Uterus (tissue), 4 donors: ENCODE results near the gene DKK1. TPM values are rescaled to one million over a fixed set of nuclear protein-coding genes. Genes with fewer than 3 reads are reported as not detected.

Experiments
- DNase-seq, 2 donors: peaks; one replicate each; pipeline ENCODE4 v3.0.0-alpha.2; 2019 to 2020
- H3K27ac ChIP-seq, 2 donors: fragments of 200-600 bp; sonication (generic); 1 replicate in 1 of 2; 2 replicates in 1 of 2; pipeline ENCODE4 v1.5.1; 2016 to 2018
- H3K27me3 ChIP-seq, 2 donors: fragments of 200-600 bp; sonication (generic); one replicate each; pipeline ENCODE4 v1.5.1; 2018 to 2019; ENCODE audit warnings: control low read depth in 1 of 2
- H3K36me3 ChIP-seq, 2 donors: fragments of 200-600 bp; sonication (generic); one replicate each; pipeline ENCODE4 v1.5.1; 2019; ENCODE audit warnings: control low read depth in 1 of 2
- H3K4me1 ChIP-seq, 2 donors: fragments of 200-600 bp; sonication (generic); one replicate each; pipeline ENCODE4 v1.5.1; 2018 to 2019; ENCODE audit warnings: control low read depth in 1 of 2
- H3K4me3 ChIP-seq, 2 donors: fragments of 200-600 bp; sonication (generic); 1 replicate in 1 of 2; 2 replicates in 1 of 2; pipeline ENCODE4 v1.5.1; 2018 to 2019; ENCODE audit warnings: mild to moderate bottlenecking in 1 of 2
- H3K9me3 ChIP-seq, 2 donors: fragments of 200-600 bp; sonication (generic); one replicate each; pipeline ENCODE4 v1.5.1; 2019; ENCODE audit warnings: control low read depth in 1 of 2
- POLR2A ChIP-seq, 2 donors: fragments of 450-650 bp; IDR thresholded peaks; one replicate each; pipeline ENCODE4 v1.6.1; 2016; ENCODE audit warnings: antibody characterized with exemption in 2 of 2, mild to moderate bottlenecking in 1 of 2, moderate library complexity in 1 of 2
- intact Hi-C: fragments of 100-400 bp; cut with DNase I; formaldehyde crosslinking; loops from one replicate; pipeline ENCODE4 v1.15.1; 2023; ENCODE audit warnings: low total_unique reads
- total RNA-seq, 4 donors: library from RNA; depleted of rRNA in 3 of 4; stranded (reverse); fragments of >200 nt in 3 of 4; gene quantifications; one replicate each; pipeline versions ENCODE4 v1.1.0 to v1.2.4, GENCODE V29; 2014 to 2023
- TF ChIP-seq, protein P1 (sequence below), 4 experiments: fragments of 200-600 bp in 2 of 4; fragments of 450-650 bp in 2 of 4; sonication (generic) in 2 of 4; IDR thresholded peaks; one replicate each; pipeline ENCODE4 v1.5.1; 2016 to 2019; ENCODE audit warnings: antibody characterized with exemption in 4 of 4, mild to moderate bottlenecking in 2 of 4, moderate library complexity in 1 of 4
- donor health status: DM: yes; HTN: yes; CAD: no.

The DKK1 gene
- total RNA-seq, 4 donors from 2014 or later = 0.37 to 4.1 (median 0.59) TPM; not detected in 1

DNA sequence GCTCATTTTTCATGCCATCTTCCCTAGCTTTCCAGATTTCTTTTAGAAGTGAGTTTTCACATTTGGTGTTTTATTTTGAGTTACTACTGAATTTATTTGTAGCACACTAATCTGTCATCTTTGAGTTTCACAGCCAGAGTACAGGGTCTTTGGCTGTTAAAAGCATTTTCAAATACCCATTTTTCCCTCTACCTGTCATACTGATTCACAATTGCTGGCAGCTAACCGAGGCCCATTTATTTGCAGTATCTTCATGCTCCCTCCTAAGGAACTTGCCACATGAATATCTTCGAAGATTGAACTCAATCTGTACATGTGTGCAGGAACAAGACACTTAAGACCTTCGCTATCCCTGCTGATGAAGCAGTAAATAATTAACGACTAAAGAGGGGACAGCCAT lies 44.8 kb upstream of the DKK1 start:
- no peaks in the 10 kb centered on the region for H3K9me3 ChIP-seq
- H3K27ac ChIP-seq = no peak overlapping the region
- H3K4me1 ChIP-seq = no peaks in the 10 kb centered on the region
- no peak for TF ChIP-seq POLR2A (IDR thresholded peaks at IDR 0.05)
- TF ChIP-seq, protein P1, sequence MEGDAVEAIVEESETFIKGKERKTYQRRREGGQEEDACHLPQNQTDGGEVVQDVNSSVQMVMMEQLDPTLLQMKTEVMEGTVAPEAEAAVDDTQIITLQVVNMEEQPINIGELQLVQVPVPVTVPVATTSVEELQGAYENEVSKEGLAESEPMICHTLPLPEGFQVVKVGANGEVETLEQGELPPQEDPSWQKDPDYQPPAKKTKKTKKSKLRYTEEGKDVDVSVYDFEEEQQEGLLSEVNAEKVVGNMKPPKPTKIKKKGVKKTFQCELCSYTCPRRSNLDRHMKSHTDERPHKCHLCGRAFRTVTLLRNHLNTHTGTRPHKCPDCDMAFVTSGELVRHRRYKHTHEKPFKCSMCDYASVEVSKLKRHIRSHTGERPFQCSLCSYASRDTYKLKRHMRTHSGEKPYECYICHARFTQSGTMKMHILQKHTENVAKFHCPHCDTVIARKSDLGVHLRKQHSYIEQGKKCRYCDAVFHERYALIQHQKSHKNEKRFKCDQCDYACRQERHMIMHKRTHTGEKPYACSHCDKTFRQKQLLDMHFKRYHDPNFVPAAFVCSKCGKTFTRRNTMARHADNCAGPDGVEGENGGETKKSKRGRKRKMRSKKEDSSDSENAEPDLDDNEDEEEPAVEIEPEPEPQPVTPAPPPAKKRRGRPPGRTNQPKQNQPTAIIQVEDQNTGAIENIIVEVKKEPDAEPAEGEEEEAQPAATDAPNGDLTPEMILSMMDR (IDR thresholded peaks at IDR 0.05) = no peak
- DNase-seq = no peak
- H3K36me3 ChIP-seq = no peaks in the 10 kb centered on the region
- H3K27me3 ChIP-seq = no peaks in the 10 kb centered on the region
- intact Hi-C loops = no loop called here
- H3K4me3 ChIP-seq = no peak overlapping the region

DNA sequence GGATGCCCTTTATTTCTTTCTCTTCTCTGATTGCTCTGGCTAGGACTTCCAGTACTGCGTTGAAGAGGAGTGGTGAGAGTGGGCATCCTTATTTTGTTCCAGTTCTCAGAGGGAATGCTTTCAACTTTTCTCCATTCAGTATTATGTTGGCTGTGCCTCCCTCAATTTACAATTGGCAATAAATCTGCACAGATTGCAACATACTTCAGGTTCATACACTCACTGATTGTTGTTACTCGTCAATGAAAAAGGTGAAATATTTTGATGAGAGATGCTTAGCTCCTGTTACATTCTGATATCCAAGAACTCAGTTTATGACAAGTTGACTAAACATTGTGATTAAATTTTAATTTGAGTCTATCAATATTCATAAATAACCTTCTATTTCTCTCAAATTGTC lies 37.9 kb upstream of the DKK1 start:
- Histone ChIP-seq H3K27ac (no peak overlapping the region), H3K4me1 (no peaks in the 10 kb centered on the region), H3K9me3 (no peaks in the 10 kb centered on the region), H3K27me3 (no peaks in the 10 kb centered on the region), H3K4me3 (no peak overlapping the region), H3K36me3 (no peaks in the 10 kb centered on the region)
- TF ChIP-seq, protein P1 (IDR thresholded peaks at IDR 0.05) = no peak
- TF ChIP-seq POLR2A (IDR thresholded peaks at IDR 0.05) = no peak
- intact Hi-C loops = no loop called here
- DNase-seq = no peak

DNA sequence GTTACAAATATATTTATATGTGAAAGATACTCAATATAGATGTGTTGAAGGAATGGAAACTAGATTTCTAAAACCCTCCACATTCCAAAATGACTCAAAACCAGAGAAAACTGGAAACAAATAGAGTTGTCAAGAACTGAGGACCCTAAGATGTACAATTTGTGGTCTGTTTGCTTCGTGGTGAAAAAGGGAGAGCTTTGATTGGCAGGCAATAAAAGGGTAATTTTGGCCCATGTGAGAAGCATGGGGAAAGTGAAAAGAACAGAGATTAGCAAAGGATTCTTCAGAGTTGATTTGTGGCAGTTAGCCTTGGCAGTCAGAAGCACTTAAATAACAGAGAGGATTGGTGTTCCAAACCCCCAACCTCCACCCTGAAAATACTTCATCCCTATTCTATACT lies 37.1 kb upstream of the DKK1 start:
- no peak for DNase-seq
- Histone ChIP-seq H3K27me3 (no peaks in the 10 kb centered on the region), H3K27ac (no peak overlapping the region), H3K36me3 (no peaks in the 10 kb centered on the region), H3K9me3 (no peaks in the 10 kb centered on the region), H3K4me1 (no peaks in the 10 kb centered on the region), H3K4me3 (no peak overlapping the region)
- TF ChIP-seq, protein P1 (IDR thresholded peaks at IDR 0.05) = no peak
- TF ChIP-seq POLR2A (IDR thresholded peaks at IDR 0.05) = no peak
- intact Hi-C loops = no loop called here

DNA sequence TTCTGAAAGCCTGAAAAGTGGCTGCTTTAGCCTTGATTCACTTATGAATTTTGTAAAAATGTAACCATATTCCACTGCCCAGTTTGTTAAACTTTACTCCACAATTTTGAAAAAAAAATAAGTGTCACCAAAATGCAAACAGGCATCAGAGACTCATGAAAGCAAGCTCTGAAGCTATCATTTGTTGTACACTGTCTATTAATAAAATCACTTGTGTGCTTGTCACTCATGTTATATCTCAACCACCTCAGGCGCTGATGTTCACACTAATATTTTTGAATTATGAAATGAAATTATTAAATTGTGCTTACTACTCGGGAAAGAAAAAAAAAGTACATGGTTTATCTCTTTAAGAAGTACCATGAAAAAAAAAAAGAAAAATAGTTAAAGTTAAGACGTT lies 34.5 kb upstream of the DKK1 start:
- H3K27me3 ChIP-seq = no peaks in the 10 kb centered on the region
- no peak overlapping the region for H3K27ac ChIP-seq
- no peaks in the 10 kb centered on the region for H3K9me3 ChIP-seq
- intact Hi-C loops = no loop called here
- H3K4me3 ChIP-seq = no peak overlapping the region
- H3K36me3 ChIP-seq = no peaks in the 10 kb centered on the region
- TF ChIP-seq POLR2A (IDR thresholded peaks at IDR 0.05) = no peak
- TF ChIP-seq, protein P1 (IDR thresholded peaks at IDR 0.05) = no peak
- no peak for DNase-seq
- H3K4me1 ChIP-seq = no peaks in the 10 kb centered on the region

DNA sequence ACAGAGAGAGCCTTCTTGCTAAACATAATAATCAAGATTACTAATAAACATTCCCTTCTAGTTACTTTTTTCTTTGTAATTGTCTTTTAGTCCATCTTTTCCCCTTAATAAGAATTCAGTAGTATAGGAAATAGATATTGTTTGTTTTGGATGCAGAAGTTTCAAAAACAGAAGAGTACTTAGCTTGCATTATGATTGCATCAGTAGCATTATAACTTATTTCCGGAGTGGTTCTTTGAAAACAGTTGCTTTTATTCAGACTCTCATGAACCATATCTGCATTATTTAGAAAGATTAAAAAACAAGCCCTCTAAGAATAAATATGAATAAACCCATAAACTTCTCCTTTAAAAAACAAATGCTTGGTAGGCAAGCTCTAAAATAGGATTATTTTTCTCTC lies 34.0 kb upstream of the DKK1 start:
- no peaks in the 10 kb centered on the region for H3K36me3 ChIP-seq
- DNase-seq = no peak
- H3K27ac ChIP-seq = no peak overlapping the region
- H3K4me1 ChIP-seq = no peaks in the 10 kb centered on the region
- H3K27me3 ChIP-seq = no peaks in the 10 kb centered on the region
- no peaks in the 10 kb centered on the region for H3K9me3 ChIP-seq
- intact Hi-C loops = no loop called here
- TF ChIP-seq POLR2A (IDR thresholded peaks at IDR 0.05) = no peak
- TF ChIP-seq, protein P1 (IDR thresholded peaks at IDR 0.05) = no peak
- H3K4me3 ChIP-seq = no peak overlapping the region
